Lower leg skin (tissue), 4 donors: ENCODE data around the gene EIF2S3B. TPM values are rescaled to one million over a fixed set of nuclear protein-coding genes. Genes with fewer than 3 reads are reported as not detected.

Experiments used
- DNase-seq, 2 donors: peaks; one replicate each; pipeline ENCODE4 v3.0.0-alpha.2; 2019; ENCODE audit warnings: low spot score in 2 of 2
- H3K4me3 ChIP-seq: fragments of 200-600 bp; sonication (generic); 2 replicates; pipeline ENCODE4 v1.5.1; 2017; ENCODE audit warnings: mild to moderate bottlenecking, low read depth; ENCODE audit not compliant: poor library complexity, severe bottlenecking
- POLR2A ChIP-seq, 2 donors: fragments of 450-650 bp; IDR thresholded peaks; one replicate each; pipeline ENCODE4 v1.6.1; 2016 to 2017; ENCODE audit warnings: antibody characterized with exemption in 2 of 2, mild to moderate bottlenecking in 1 of 2, moderate library complexity in 1 of 2
- WGBS, 2 donors: methylation state at CpG; one replicate each; pipeline ENCODE4 v1.1.5; 2018; 5-methylcytosine and 5-hydroxymethylcytosine counted together
- intact Hi-C: fragments of 100-400 bp; cut with DNase I; formaldehyde crosslinking; loops from one replicate; pipeline ENCODE4 v1.15.0; 2023; ENCODE audit warnings: low total_unique reads
- total RNA-seq, 4 donors: library from RNA; depleted of rRNA; stranded (reverse); fragments of >200 nt; gene quantifications; one replicate each; pipeline ENCODE4 v1.1.0, GENCODE V29; 2016
- TF ChIP-seq, protein P1 (sequence below), 3 donors: fragments of 450-650 bp; IDR thresholded peaks; one replicate each; pipeline ENCODE4 v1.5.1; 2016; ENCODE audit warnings: antibody characterized with exemption in 3 of 3, mild to moderate bottlenecking in 3 of 3, moderate library complexity in 2 of 3

The EIF2S3B gene
- total RNA-seq, 4 donors from 2014 or later = 0.19 to 0.99 (median 0.35) TPM

DNA sequence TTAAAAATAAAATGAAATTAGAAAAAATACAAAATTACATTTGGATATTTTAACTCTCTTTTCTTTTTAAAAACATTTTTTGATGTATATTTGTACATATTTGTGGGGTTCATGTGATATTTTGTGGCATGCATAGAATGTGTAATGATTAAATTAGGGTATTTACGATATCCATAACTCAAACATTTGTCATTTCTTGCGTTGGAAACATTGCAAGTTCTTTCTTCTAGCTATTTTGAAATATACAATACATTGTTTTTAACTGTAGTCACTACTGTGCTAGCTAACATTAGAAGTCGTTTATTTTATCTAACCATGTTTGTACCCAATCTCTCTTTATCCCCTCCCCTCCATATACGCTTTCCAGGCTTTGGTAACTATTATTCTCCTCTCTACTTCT lies 13.9 kb upstream of the EIF2S3B start:
- TF ChIP-seq, protein P1, sequence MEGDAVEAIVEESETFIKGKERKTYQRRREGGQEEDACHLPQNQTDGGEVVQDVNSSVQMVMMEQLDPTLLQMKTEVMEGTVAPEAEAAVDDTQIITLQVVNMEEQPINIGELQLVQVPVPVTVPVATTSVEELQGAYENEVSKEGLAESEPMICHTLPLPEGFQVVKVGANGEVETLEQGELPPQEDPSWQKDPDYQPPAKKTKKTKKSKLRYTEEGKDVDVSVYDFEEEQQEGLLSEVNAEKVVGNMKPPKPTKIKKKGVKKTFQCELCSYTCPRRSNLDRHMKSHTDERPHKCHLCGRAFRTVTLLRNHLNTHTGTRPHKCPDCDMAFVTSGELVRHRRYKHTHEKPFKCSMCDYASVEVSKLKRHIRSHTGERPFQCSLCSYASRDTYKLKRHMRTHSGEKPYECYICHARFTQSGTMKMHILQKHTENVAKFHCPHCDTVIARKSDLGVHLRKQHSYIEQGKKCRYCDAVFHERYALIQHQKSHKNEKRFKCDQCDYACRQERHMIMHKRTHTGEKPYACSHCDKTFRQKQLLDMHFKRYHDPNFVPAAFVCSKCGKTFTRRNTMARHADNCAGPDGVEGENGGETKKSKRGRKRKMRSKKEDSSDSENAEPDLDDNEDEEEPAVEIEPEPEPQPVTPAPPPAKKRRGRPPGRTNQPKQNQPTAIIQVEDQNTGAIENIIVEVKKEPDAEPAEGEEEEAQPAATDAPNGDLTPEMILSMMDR (IDR thresholded peaks at IDR 0.05) = no peak
- no peak for TF ChIP-seq POLR2A (IDR thresholded peaks at IDR 0.05)
- 81% methylated on average over 4 of the region's 4 CpGs for WGBS, 2 donors
- H3K4me3 ChIP-seq = no peak overlapping the region
- no peak for DNase-seq
- intact Hi-C loops = no loop called here

- no peak for TF ChIP-seq POLR2A (IDR thresholded peaks at IDR 0.05)
- TF ChIP-seq, protein P1 (IDR thresholded peaks at IDR 0.05) = no peak
- intact Hi-C loops = no loop called here
- WGBS, 2 donors = 44 to 52% methylated on average over 2 of the region's 2 CpGs
- no peak for DNase-seq
- H3K4me3 ChIP-seq = no peak overlapping the region
Observed at GRCh38 chr12:10497602-10498001, 8.1 kb upstream of the EIF2S3B start.

GRCh38 chr12:10498042-10498441 lies 7.6 kb upstream of the EIF2S3B start:
- DNase-seq = no peak
- 38 to 42% methylated on average over 1 of the region's 1 CpG for WGBS, 2 donors
- no peak overlapping the region for H3K4me3 ChIP-seq
- intact Hi-C loops = no loop called here
- TF ChIP-seq, protein P1 (IDR thresholded peaks at IDR 0.05) = no peak
- TF ChIP-seq POLR2A (IDR thresholded peaks at IDR 0.05) = no peak

- 45 to 48% methylated on average over 3 of the region's 3 CpGs for WGBS, 2 donors
- H3K4me3 ChIP-seq = no peak overlapping the region
- intact Hi-C loops = no loop called here
- no peak for DNase-seq
- TF ChIP-seq, protein P1 (IDR thresholded peaks at IDR 0.05) = no peak
- no peak for TF ChIP-seq POLR2A (IDR thresholded peaks at IDR 0.05)
Observed at GRCh38 chr12:10501030-10501429, 4.7 kb upstream of the EIF2S3B start.

DNA sequence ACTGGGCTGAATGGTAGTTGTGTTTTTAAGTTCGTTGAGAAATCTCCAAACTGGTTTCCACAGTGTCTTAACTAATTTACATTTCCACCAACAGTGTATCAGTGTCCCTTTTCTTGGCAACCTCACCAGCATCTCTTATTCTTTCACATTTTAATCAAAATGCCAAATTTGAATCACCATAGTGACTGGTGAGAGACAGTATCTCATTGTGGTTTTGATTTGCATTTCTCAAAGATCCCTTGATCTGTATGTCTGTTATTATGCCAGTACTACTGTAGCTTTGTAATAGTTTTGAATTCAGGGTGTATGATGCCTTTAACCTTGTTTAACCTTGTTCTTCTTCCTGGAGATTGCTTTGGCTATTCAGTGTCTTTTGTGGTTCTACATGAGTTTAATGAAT lies 2.2 kb upstream of the EIF2S3B start:
- intact Hi-C loops = no loop called here
- WGBS, 2 donors = 71 to 77% methylated on average over 1 of the region's 1 CpG

More for the DNA sequence above, 2.2 kb upstream of the EIF2S3B start:
- H3K4me3 ChIP-seq = no peak overlapping the region
- no peak for DNase-seq
- TF ChIP-seq, protein P1 (IDR thresholded peaks at IDR 0.05) = no peak
- TF ChIP-seq POLR2A (IDR thresholded peaks at IDR 0.05) = no peak
